GM21526 (cell line): ENCODE measurements around the gene BRAP.
"Not testable (repeated sequence)": the region's sequence is repeated elsewhere in the genome, so short reads cannot be mapped to it uniquely, and the experiment has no call there.

Source experiments
- ATAC-seq: cut with Tn5 transposase; IDR thresholded peaks from one replicate; pipeline ENCODE4 v1.9.1; 2021; ENCODE audit warnings: moderate library complexity; ENCODE audit not compliant: unreplicated experiment, low FRiP score

The BRAP gene

GRCh38 chr12:111685811-111686573, at the start of gene BRAP, which contains the start of gene ACAD10:
BRAP (minus strand) TSS chr12:111685956; CDS start chr12:111685792, 164 bp downstream.
ACAD10 (plus strand) TSS chr12:111686053; CDS start chr12:111692710, 6,657 bp downstream.
- peak; percentile 85 for ATAC-seq

GRCh38 chr12:111733340-111733915, 47.7 kb upstream of the BRAP start:
- no peak for ATAC-seq

GRCh38 chr12:111732786-111733185, 47.0 kb upstream of the BRAP start:
- no peak for ATAC-seq

- no peak for ATAC-seq
Measured at GRCh38 chr12:111730420-111730819, 44.7 kb upstream of the BRAP start.

GRCh38 chr12:111728795-111729194, 43.0 kb upstream of the BRAP start:
- no peak for ATAC-seq

GRCh38 chr12:111723646-111724360, 38.0 kb upstream of the BRAP start:
- not testable (repeated sequence) for ATAC-seq

- ATAC-seq: no peak
Measured at GRCh38 chr12:111720457-111720856, 34.7 kb upstream of the BRAP start.

- not testable (repeated sequence) for ATAC-seq
Measured at GRCh38 chr12:111719316-111719715, 33.6 kb upstream of the BRAP start.

- no peak for ATAC-seq
Measured at GRCh38 chr12:111715279-111715678, 29.5 kb upstream of the BRAP start.

- ATAC-seq: no peak
Measured at GRCh38 chr12:111706145-111706544, 20.4 kb upstream of the BRAP start.

- no peak for ATAC-seq
Measured at GRCh38 chr12:111705672-111706071, 19.9 kb upstream of the BRAP start.

GRCh38 chr12:111699962-111700361, 14.2 kb upstream of the BRAP start:
- no peak for ATAC-seq

- no peak for ATAC-seq
Measured at GRCh38 chr12:111693818-111694217, 8.1 kb upstream of the BRAP start.

- no peak for ATAC-seq
Measured at GRCh38 chr12:111692575-111693210, 6.9 kb upstream of the BRAP start.

GRCh38 chr12:111691262-111691661, 5.5 kb upstream of the BRAP start:
- no peak for ATAC-seq

GRCh38 chr12:111687952-111688351, 2.2 kb upstream of the BRAP start:
- ATAC-seq: no peak

GRCh38 chr12:111687255-111687654, 1.5 kb upstream of the BRAP start:
- no peak for ATAC-seq

- no peak for ATAC-seq
Measured at GRCh38 chr12:111686574-111687105, 884 bp upstream of the BRAP start.

GRCh38 chr12:111685322-111685810, 390 bp downstream of the BRAP start:
- no peak for ATAC-seq

GRCh38 chr12:111684485-111685198, 1.1 kb downstream of the BRAP start:
- not testable (repeated sequence) for ATAC-seq
